Measurements from ENCODE around the gene MPP3. TPM values are rescaled to one million over a fixed set of nuclear protein-coding genes. Genes with fewer than 3 reads are reported as not detected.

Gene MPP3
- total RNA-seq, 4 donors from 2014 or later, result 6.8 to 10.7 (median 7.5) TPM

DNA sequence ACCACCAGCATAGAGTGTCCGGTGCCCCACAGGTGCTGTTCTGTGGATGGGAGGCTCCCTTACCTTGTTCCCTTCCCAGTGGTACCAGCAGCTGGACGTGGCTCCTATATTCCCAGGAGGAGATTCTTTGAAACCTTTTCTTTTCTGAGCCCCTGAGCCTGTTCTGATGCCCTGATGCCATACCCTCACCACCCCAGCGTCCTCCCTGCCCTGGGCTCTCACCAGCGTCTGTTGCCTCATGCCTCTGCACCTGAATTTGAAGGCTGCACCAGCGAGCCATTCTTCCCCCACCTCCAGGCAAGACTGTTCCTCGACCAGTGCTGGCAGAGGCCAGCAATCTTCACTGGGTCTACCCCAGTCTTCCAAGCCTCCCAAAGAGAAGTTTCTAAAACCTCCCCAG is 74.9 kb downstream of the MPP3 start:
- H3K4me3 ChIP-seq, result no peak overlapping the region
- TF ChIP-seq EP300 (IDR thresholded peaks at IDR 0.05; ENCODE audit: low read depth), result no peak
- no peak for TF ChIP-seq POLR2AphosphoS5 (IDR thresholded peaks at IDR 0.05)
- TF ChIP-seq CTCF (IDR thresholded peaks at IDR 0.05), result no peak
- TF ChIP-seq POLR2A (IDR thresholded peaks at IDR 0.05), result no peak
- no peaks in the 10 kb centered on the region for H3K9me3 ChIP-seq
- WGBS, 2 donors (ENCODE audit: low coverage in 1 of 2), result 69% methylated on average over 6 of the region's 6 CpGs; no CpG with 5 or more reads in 1 of the 2 donors
- H3K4me1 ChIP-seq, result peaks cover 0 to 14% (median 10%) of the 10 kb centered on the region in 4 donors
- no peaks in the 10 kb centered on the region for H3K36me3 ChIP-seq
- peaks cover 56% of the 10 kb centered on the region for H3K27me3 ChIP-seq
- no peak overlapping the region for H3K27ac ChIP-seq
- no peak for DNase-seq
- in situ Hi-C loops (cut with MboI; ENCODE audit: low pct_ligation_motif_present in 1 of 4, low pct_unique_long_range_greater_than_20kb in 1 of 4, low sequenced_read_pairs in 3 of 4) (loop anchor here in 2 of 4 donors (10.0 kb wide), 1 partner anchor 53 kb away; no protein-coding TSS in a partner anchor), intact Hi-C loops (cut with DNase I; ENCODE audit: low total_unique reads) (loop anchor here (10.0 kb wide), 1 partner anchor 183 kb away; no protein-coding TSS in a partner anchor)

GRCh38 chr17:43757171-43757660 is 75.7 kb downstream of the MPP3 start:
- peaks cover 0 to 14% (median 10%) of the 10 kb centered on the region in 4 donors for H3K4me1 ChIP-seq
- DNase-seq, result no peak
- intact Hi-C loops (cut with DNase I; ENCODE audit: low total_unique reads), result loop anchor here (10.0 kb wide), 1 partner anchor 182 kb away; no protein-coding TSS in a partner anchor
- 59 to 80% methylated on average over 2 to 6 of the region's 8 CpGs for WGBS, 2 donors (ENCODE audit: low coverage in 1 of 2)
- no peak overlapping the region for H3K4me3 ChIP-seq
- in situ Hi-C loops (cut with MboI; ENCODE audit: low pct_ligation_motif_present in 1 of 4, low pct_unique_long_range_greater_than_20kb in 1 of 4, low sequenced_read_pairs in 3 of 4), result loop anchor here in 2 of 4 donors (10.0 kb wide), 1 partner anchor 52 kb away; no protein-coding TSS in a partner anchor
- H3K27me3 ChIP-seq, result peaks cover 59% of the 10 kb centered on the region
- H3K36me3 ChIP-seq, result no peaks in the 10 kb centered on the region
- H3K27ac ChIP-seq, result no peak overlapping the region
- no peak for TF ChIP-seq POLR2AphosphoS5 (IDR thresholded peaks at IDR 0.05)
- TF ChIP-seq CTCF (IDR thresholded peaks at IDR 0.05), result no peak
- TF ChIP-seq POLR2A (IDR thresholded peaks at IDR 0.05), result no peak
- no peak for TF ChIP-seq EP300 (IDR thresholded peaks at IDR 0.05; ENCODE audit: low read depth)
- H3K9me3 ChIP-seq, result no peaks in the 10 kb centered on the region

GRCh38 chr17:43756201-43756600 is 76.7 kb downstream of the MPP3 start:
- Histone ChIP-seq H3K4me1 (peaks cover 0 to 14% (median 10%) of the 10 kb centered on the region in 4 donors), H3K27me3 (peaks cover 59% of the 10 kb centered on the region), H3K27ac (no peak overlapping the region), H3K4me3 (no peak overlapping the region), H3K9me3 (no peaks in the 10 kb centered on the region), H3K36me3 (no peaks in the 10 kb centered on the region)
- in situ Hi-C loops (cut with MboI; ENCODE audit: low pct_ligation_motif_present in 1 of 4, low pct_unique_long_range_greater_than_20kb in 1 of 4, low sequenced_read_pairs in 3 of 4) (loop anchor here in 2 of 4 donors (10.0 kb wide), 1 partner anchor 51 kb away; no protein-coding TSS in a partner anchor), intact Hi-C loops (cut with DNase I; ENCODE audit: low total_unique reads) (loop anchor here (10.0 kb wide), 1 partner anchor 181 kb away; no protein-coding TSS in a partner anchor)
- no peak for DNase-seq
- TF ChIP-seq CTCF (IDR thresholded peaks at IDR 0.05) (no peak), EP300 (IDR thresholded peaks at IDR 0.05; ENCODE audit: low read depth) (no peak), POLR2AphosphoS5 (IDR thresholded peaks at IDR 0.05) (no peak), POLR2A (IDR thresholded peaks at IDR 0.05) (no peak)
- WGBS, 2 donors (ENCODE audit: low coverage in 1 of 2), result 79 to 84% methylated on average over 2 to 6 of the region's 6 CpGs

- WGBS, 2 donors (ENCODE audit: low coverage in 1 of 2), result 2% methylated on average over 29 of the region's 60 CpGs; no CpG with 5 or more reads in 1 of the 2 donors
- Histone ChIP-seq H3K4me1 (peaks cover 0 to 8% (median 8%) of the 10 kb centered on the region in 4 donors), H3K4me3 (peak overlapping the region in 1 of 4 donors; percentile 16), H3K27ac (no peak overlapping the region), H3K9me3 (no peaks in the 10 kb centered on the region), H3K27me3 (peaks cover 64% of the 10 kb centered on the region), H3K36me3 (no peaks in the 10 kb centered on the region)
- no peak for DNase-seq
- intact Hi-C loops (cut with DNase I; ENCODE audit: low total_unique reads) (loop anchor here (10.0 kb wide), 1 partner anchor 181 kb away; no protein-coding TSS in a partner anchor), in situ Hi-C loops (cut with MboI; ENCODE audit: low pct_ligation_motif_present in 1 of 4, low pct_unique_long_range_greater_than_20kb in 1 of 4, low sequenced_read_pairs in 3 of 4) (loop anchor here in 2 of 4 donors (10.0 kb wide), 1 partner anchor 51 kb away; no protein-coding TSS in a partner anchor)
- TF ChIP-seq CTCF (IDR thresholded peaks at IDR 0.05), result no peak
- TF ChIP-seq POLR2AphosphoS5 (IDR thresholded peaks at IDR 0.05), result no peak
- no peak for TF ChIP-seq EP300 (IDR thresholded peaks at IDR 0.05; ENCODE audit: low read depth)
- TF ChIP-seq POLR2A (IDR thresholded peaks at IDR 0.05), result no peak
Measured at GRCh38 chr17:43755389-43755875, 77.5 kb downstream of the MPP3 start.
